ENCODE results near the gene CD226.

DNA sequence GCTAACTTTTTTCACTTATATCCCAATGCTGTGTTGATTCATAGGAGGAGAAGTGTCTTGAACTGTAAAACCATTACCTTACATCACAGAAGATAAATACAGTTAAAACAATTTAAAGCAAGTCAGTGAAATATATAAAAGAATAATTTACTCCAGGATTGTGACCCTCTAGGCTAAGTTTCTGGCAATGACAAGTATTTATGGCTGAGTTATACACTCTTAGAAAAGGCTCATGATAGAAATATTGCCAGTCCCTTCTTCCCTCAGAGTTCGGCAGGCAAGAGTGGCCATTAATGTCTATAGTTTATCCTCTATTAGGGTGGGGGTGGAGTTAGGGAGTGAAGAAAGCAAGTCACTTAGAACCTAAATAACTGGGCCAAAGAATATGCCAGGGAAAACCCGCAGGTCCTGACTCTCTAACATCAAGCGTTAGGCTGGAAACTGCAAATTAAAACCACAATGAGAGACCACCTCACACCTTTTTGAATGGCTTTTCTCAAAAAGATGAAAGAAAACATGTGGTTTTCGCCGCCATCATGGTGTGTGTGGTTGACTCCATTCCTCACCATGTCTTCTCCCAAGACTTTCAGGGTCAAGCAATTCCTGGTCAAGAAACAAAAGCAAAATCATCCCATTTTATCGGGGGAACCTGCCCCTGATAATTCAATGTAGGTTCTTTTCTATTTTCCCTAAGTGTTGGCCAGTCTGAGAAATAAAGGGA lies 69.3 kb downstream of the CD226 start:
- TF ChIP-seq EZH2 (IDR thresholded peaks at IDR 0.05; ENCODE audit: borderline replicate concordance, low read depth, low read length, severe bottlenecking), result no peak
- TF ChIP-seq, protein P1, sequence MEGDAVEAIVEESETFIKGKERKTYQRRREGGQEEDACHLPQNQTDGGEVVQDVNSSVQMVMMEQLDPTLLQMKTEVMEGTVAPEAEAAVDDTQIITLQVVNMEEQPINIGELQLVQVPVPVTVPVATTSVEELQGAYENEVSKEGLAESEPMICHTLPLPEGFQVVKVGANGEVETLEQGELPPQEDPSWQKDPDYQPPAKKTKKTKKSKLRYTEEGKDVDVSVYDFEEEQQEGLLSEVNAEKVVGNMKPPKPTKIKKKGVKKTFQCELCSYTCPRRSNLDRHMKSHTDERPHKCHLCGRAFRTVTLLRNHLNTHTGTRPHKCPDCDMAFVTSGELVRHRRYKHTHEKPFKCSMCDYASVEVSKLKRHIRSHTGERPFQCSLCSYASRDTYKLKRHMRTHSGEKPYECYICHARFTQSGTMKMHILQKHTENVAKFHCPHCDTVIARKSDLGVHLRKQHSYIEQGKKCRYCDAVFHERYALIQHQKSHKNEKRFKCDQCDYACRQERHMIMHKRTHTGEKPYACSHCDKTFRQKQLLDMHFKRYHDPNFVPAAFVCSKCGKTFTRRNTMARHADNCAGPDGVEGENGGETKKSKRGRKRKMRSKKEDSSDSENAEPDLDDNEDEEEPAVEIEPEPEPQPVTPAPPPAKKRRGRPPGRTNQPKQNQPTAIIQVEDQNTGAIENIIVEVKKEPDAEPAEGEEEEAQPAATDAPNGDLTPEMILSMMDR (IDR thresholded peaks at IDR 0.05; ENCODE audit: borderline replicate concordance, extremely low read depth, low read length, poor library complexity, severe bottlenecking), result no peak
